ENCODE results near the gene SMYD3.

DNA sequence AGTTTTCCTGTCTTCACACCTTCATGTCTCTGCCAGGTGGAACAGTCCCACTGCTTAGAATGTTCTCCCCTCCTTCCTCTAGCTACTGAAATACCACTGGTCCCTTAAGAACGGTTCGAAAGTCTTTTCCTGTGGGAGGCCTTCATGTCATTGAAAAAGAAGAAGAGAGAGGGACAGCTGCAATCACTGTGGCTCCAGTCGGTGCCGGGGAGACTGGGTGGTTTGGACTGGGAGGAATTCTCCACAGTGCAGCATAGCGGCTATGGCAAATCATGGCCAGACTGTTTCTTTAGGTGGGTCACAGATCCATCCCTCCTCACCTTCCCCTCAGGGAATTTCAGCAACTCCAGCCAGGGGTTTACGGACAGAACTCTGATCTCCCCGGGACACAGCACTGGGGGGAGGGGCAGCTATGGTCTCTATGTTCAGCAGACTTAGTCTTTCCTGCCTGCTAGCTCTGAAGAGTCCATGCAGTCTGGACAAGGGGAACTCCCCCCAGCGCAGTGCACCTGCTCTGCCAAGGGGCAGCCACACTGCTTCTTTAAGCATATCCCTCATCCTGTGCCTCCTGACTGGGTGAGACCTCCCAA is 567.2 kb downstream of the SMYD3 start:
- TF ChIP-seq, protein P1, sequence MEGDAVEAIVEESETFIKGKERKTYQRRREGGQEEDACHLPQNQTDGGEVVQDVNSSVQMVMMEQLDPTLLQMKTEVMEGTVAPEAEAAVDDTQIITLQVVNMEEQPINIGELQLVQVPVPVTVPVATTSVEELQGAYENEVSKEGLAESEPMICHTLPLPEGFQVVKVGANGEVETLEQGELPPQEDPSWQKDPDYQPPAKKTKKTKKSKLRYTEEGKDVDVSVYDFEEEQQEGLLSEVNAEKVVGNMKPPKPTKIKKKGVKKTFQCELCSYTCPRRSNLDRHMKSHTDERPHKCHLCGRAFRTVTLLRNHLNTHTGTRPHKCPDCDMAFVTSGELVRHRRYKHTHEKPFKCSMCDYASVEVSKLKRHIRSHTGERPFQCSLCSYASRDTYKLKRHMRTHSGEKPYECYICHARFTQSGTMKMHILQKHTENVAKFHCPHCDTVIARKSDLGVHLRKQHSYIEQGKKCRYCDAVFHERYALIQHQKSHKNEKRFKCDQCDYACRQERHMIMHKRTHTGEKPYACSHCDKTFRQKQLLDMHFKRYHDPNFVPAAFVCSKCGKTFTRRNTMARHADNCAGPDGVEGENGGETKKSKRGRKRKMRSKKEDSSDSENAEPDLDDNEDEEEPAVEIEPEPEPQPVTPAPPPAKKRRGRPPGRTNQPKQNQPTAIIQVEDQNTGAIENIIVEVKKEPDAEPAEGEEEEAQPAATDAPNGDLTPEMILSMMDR (conservative IDR thresholded peaks at IDR 0.05; ENCODE audit: low read length): no peak
- no peak for TF ChIP-seq EZH2phosphoT487 (IDR thresholded peaks at IDR 0.05; ENCODE audit: borderline replicate concordance)

Measured in Loucy (cell line).